MM.1S (cell line): ENCODE data around the gene CBFA2T2.

Source experiments
- DNase-seq: peaks from one replicate; pipeline ENCODE4 v3.0.0-alpha.2; 2015
- H2AFZ ChIP-seq: fragments of 300-600 bp; sonication (generic); 2 replicates; pipeline ENCODE4 v1.6.0; 2016; ENCODE audit warnings: antibody characterized with exemption, low read length
- H3F3A ChIP-seq: fragments of 300-600 bp; sonication (generic); 2 replicates; pipeline ENCODE4 v1.6.1; 2016; ENCODE audit warnings: mild to moderate bottlenecking, antibody characterized with exemption, low read length, moderate library complexity, mixed read lengths; ENCODE audit not compliant: insufficient read depth
- H3K27ac ChIP-seq: fragments of 300-600 bp; sonication (generic); 2 replicates; pipeline ENCODE4 v1.5.1; 2016; ENCODE audit warnings: mild to moderate bottlenecking, low read length
- H3K27me3 ChIP-seq: fragments of 300-600 bp; sonication (generic); replicated peaks from 2 replicates; pipeline ENCODE4 v1.6.0; 2016; ENCODE audit warnings: low read length; ENCODE audit not compliant: insufficient read depth
- H3K36me3 ChIP-seq: fragments of 300-600 bp; sonication (generic); replicated peaks from 2 replicates; pipeline ENCODE4 v1.6.1; 2016; ENCODE audit warnings: mild to moderate bottlenecking, low read length, mixed read lengths; ENCODE audit not compliant: insufficient read depth
- H3K4me1 ChIP-seq: fragments of 300-600 bp; sonication (generic); 2 replicates; pipeline ENCODE4 v1.6.1; 2016; ENCODE audit warnings: low read length, mixed read lengths
- H3K4me2 ChIP-seq: fragments of 300-600 bp; sonication (generic); 2 replicates; pipeline ENCODE4 v1.6.0; 2016; ENCODE audit warnings: low read depth, low read length
- H3K4me3 ChIP-seq: fragments of 300-600 bp; sonication (generic); 2 replicates; pipeline ENCODE4 v1.5.1; 2016; ENCODE audit warnings: low read length, mixed read lengths
- H3K79me2 ChIP-seq: fragments of 300-600 bp; sonication (generic); 2 replicates; pipeline ENCODE4 v1.6.1; 2016; ENCODE audit warnings: mixed run types, low read length, mixed read lengths
- H3K9ac ChIP-seq: fragments of 300-600 bp; sonication (generic); 2 replicates; pipeline ENCODE4 v1.6.1; 2016; ENCODE audit warnings: low read length, mixed read lengths
- H3K9me2 ChIP-seq: fragments of 300-600 bp; sonication (generic); replicated peaks from 2 replicates; pipeline ENCODE4 v1.6.1; 2016; ENCODE audit warnings: mild to moderate bottlenecking, low read length, mixed read lengths; ENCODE audit not compliant: insufficient read depth
- H3K9me3 ChIP-seq: fragments of 300-600 bp; sonication (generic); replicated peaks from 2 replicates; pipeline ENCODE4 v1.6.1; 2016; ENCODE audit warnings: mild to moderate bottlenecking, low read length, mixed read lengths; ENCODE audit not compliant: insufficient read depth
- H4K20me1 ChIP-seq: fragments of 300-600 bp; sonication (generic); 2 replicates; pipeline ENCODE4 v1.6.1; 2016; ENCODE audit warnings: mild to moderate bottlenecking, low read length, moderate library complexity, mixed read lengths; ENCODE audit not compliant: insufficient read depth
- CTCF ChIP-seq: fragments of 300-600 bp; sonication (generic); IDR thresholded peaks from 2 replicates; pipeline ENCODE4 v1.5.1; 2016; ENCODE audit warnings: antibody characterized with exemption, low read length, mixed read lengths
- EZH2 ChIP-seq: fragments of 300-600 bp; sonication (generic); optimal IDR thresholded peaks from 2 replicates; pipeline ENCODE3; 2017; ENCODE audit warnings: low read depth, mild to moderate bottlenecking, antibody characterized with exemption, low read length, mixed read lengths
- EZH2phosphoT487 ChIP-seq: fragments of 300-600 bp; sonication (generic); IDR thresholded peaks from 2 replicates; pipeline ENCODE4 v1.6.1; 2018; ENCODE audit warnings: antibody characterized with exemption, low read length

Gene CBFA2T2

GRCh38 chr20:33442136-33443005, 47.5 kb upstream of the CBFA2T2 start:
- H2AFZ ChIP-seq: 0 out of 2 replicates have a peak overlapping the region, but pooled peaks have one; percentile 14
- TF ChIP-seq CTCF (no peak), EZH2phosphoT487 (no peak), EZH2 (no peak)
- peaks cover 18% of the 10 kb centered on the region; the same call in 1 of the 2 replicates for H3K4me1 ChIP-seq

GRCh38 chr20:33443006-33443511, 46.8 kb upstream of the CBFA2T2 start:
- Histone ChIP-seq H3K9ac (no peak overlapping the region), H3K27ac (no peak overlapping the region)

More at GRCh38 chr20:33442136-33443005, 47.5 kb upstream of the CBFA2T2 start:
- Histone ChIP-seq H3K27me3 (no peaks in the 10 kb centered on the region), H3K79me2 (no peaks in the 10 kb centered on the region), H4K20me1 (no peaks in the 10 kb centered on the region), H3K9ac (no peak overlapping the region), H3K4me2 (peak overlapping the region; percentile 73), H3K4me3 (peak overlapping the region; percentile 44; the same call in 1 of the 2 replicates), H3K36me3 (no peaks in the 10 kb centered on the region), H3K9me2 (no peaks in the 10 kb centered on the region), H3K9me3 (no peaks in the 10 kb centered on the region), H3F3A (peaks cover 9% of the 10 kb centered on the region; the same call in 1 of the 2 replicates), H3K27ac (no peak overlapping the region)
- DNase-seq: no peak

More at GRCh38 chr20:33443006-33443511, 46.8 kb upstream of the CBFA2T2 start:
- H3K4me2 ChIP-seq: peak overlapping the region; percentile 73
- H3K4me1 ChIP-seq: peaks cover 18% of the 10 kb centered on the region; the same call in 1 of the 2 replicates
- no peaks in the 10 kb centered on the region for H3K9me3 ChIP-seq
- no peak for TF ChIP-seq EZH2
- TF ChIP-seq EZH2phosphoT487: no peak
- TF ChIP-seq CTCF: no peak
- no peaks in the 10 kb centered on the region for H4K20me1 ChIP-seq
- no peaks in the 10 kb centered on the region for H3K9me2 ChIP-seq
- peaks cover 9% of the 10 kb centered on the region; the same call in 1 of the 2 replicates for H3F3A ChIP-seq
- H3K4me3 ChIP-seq: peak overlapping the region; percentile 44
- DNase-seq: peak; percentile 22
- no peaks in the 10 kb centered on the region for H3K27me3 ChIP-seq
- no peaks in the 10 kb centered on the region for H3K79me2 ChIP-seq
- 0 out of 2 replicates have a peak overlapping the region, but pooled peaks have one; percentile 14 for H2AFZ ChIP-seq
- H3K36me3 ChIP-seq: no peaks in the 10 kb centered on the region
